ENCODE results near the gene ETV7.
"Not testable (repeated sequence)": the region's sequence is repeated elsewhere in the genome, so short reads cannot be mapped to it uniquely, and the experiment has no call there.

The ETV7 gene

DNA sequence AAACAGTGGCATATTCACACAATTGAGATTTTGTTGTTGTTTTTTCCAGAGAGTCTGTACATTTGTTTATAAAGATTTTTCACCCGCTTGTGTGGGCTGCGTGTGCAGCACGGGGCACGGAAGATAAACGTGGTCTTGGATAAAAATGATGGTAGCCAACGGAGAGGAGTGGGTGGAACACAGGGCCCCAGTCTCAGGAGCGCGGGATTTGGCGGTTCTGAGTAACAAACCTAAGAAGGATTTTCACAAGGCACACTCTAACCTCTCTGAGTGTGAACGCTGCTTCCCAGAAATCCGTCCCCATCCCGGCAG, 47.2 kb downstream of the ETV7 start:
- no peak for DNase-seq (ENCODE audit: low read depth in 2 of 2)

DNA sequence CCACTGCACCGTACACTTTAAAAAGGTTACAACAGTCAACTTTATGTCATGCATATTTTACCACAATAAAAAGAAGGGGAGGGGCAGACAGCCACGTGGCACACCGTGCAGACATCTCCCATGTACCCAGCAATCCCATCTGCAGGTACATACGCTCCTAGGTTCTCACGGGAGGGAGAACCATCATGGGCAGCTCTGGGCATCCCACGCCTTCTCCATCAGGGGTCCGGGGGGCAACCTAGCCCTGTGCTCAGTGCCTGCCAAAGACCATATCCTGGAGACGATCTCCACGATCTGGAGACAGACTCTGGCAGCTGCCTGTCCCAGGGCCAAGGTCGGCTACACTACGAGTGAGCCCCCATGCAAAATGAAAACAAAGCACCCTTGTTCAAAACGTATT, 48.3 kb downstream of the ETV7 start:
- DNase-seq (ENCODE audit: low read depth in 2 of 2) = no peak

DNA sequence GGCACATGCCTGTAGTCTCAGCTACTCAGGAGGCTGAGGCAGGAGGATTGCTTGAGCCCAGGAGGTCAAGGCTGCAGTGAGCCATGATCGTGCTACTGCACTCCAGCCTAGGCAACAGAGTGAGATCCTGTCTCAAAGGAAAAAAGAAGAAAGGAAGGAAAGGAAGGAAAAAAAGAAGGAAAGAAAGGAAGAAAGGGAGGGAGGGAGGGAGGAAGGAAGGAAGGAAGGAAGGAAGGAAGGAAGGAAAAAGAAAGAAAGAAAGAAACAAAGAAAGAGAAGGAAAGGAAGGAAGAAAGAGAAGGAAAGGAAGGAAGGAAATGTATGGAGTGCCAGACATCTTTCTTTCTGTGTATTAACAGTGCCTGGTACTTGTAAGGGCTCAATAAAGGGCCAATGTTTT, 49.2 kb downstream of the ETV7 start:
- DNase-seq (ENCODE audit: low read depth in 2 of 2) = not testable (repeated sequence)

DNA sequence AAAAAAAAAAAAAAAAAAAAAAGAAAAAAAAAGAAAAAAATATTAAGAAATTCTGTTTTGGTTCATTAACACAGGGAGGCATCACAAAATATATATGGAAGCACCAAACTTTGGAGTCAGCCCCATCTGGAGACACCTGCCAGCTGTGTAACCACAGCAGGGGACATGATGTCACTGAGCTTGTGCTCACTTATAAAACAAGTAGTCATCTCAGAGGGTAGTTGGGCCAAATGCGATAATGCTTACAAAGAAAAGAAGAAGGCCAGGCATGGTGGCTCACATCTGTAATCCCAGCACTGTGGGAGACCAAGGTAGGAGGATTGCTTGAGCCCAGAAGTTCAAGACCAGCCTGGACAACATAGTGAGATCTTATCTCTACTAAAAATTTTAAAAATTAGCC, 49.7 kb downstream of the ETV7 start:
- DNase-seq (ENCODE audit: low read depth in 2 of 2) = no peak

DNA sequence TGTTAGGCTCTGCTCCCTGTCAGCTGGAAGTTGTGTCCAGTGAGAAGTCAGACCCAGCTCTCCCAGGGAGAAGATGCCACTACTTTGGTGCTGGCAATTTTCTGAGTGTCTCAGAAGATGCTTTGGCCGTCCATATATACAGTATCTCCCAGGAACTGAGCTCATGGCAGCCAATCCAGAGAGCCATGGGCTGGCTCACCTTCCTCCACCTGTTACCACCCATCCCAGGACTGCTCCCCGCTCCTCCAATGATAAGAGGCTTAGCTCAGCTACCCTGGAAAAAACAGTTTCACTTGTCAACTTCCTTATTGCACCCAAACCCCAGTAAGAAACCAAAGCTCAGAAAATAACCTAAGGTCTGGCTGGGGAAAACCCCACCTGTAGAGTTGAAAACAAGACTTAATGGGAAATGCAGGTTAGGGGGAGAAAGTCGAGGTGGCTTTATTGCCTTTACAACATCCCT, 50.7 kb downstream of the ETV7 start, which contains the start of gene BNIP5:
Gene BNIP5, minus strand, starts transcription at position 110 of the 463 bp plus-strand sequence. CDS start 6,198 bp downstream, outside the sequence.
- DNase-seq (ENCODE audit: low read depth in 2 of 2) = no peak

DNA sequence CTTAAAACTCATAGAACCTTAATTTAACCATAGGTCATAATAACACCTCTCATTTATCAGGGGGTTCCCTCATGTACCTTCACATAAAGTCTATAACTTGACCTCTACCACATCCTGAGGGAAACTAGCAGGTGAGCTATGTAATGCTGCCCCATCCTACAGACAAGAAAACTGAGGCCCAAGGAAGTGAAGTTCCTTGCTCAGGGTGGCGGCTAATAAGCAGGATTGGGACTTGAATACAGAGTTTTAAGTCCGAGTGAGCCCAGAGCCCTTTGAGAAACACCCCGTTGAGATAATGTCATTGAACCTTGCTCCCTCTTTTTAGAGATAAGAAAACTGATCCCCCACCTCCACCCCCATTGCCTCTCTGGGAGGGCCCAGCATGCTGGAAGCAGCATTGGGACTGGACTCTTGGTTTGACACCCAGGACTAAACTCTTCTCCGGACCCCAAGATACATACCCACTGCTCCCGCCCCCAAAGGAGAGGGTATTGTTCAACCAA, 51.2 kb downstream of the ETV7 start:
- DNase-seq (ENCODE audit: low read depth in 2 of 2) = no peak

DNA sequence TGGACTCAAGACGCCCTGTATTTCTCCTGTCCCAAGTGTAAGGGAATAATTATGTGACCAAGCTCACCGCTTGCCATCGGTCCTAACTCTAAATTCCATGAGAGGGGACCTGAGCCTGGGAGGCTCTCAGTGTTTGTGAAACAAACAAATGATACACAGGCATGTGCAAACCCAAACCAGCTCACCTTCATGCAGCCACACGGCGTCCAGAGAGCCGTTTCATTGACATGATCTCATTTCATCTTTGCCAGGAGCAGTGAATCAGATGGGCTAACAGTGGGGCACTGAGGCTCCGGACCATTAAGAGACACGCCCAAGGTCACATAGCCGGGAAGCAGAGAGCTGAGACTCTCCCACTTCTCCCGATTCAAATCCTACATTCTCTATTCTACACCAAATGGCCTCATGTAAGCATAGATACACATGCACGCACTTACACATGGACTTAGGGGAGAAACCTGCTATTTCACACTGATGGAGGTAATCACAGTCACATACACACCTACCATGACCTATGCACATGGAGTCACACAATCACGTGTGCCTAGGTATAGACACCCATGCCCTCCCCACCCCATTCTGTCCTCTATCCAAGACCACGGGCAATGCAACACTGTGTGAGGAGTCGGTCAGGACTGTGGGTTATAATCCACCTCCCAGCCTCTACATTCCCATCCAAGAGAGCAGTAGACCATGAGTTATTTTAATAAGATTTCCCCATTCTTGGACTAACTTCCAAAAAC, 51.8 kb downstream of the ETV7 start:
- DNase-seq (ENCODE audit: low read depth in 2 of 2) = no peak

DNA sequence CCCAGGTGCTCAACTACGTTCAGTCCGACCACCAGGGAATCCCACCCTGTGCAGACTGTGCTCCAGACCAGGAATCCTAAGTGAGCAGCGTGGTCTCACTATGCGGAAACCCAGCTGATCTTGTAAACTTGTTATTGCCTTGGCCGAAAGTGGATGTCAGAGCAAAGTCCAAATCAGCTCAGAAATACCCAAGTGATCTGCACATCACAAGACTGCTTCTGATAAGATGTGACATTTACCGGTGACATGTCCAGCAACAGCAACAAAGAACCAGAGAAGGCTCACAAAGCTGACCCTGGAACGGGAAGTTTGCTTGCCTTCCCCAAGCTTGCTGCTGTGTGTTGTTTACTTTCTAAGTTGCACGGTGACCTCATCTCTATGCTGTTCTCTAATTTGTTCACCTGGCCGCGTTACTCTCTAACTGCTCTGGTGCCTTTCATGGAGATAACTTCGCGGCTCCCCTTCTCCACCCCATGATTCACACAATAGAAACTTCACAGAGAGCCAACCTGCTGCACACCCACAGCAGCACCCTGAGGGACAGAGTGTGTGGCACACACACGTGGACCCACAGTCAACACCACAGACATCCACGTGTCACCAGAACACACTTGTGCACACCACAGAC, 52.5 kb downstream of the ETV7 start:
- no peak for DNase-seq (ENCODE audit: low read depth in 2 of 2)

DNA sequence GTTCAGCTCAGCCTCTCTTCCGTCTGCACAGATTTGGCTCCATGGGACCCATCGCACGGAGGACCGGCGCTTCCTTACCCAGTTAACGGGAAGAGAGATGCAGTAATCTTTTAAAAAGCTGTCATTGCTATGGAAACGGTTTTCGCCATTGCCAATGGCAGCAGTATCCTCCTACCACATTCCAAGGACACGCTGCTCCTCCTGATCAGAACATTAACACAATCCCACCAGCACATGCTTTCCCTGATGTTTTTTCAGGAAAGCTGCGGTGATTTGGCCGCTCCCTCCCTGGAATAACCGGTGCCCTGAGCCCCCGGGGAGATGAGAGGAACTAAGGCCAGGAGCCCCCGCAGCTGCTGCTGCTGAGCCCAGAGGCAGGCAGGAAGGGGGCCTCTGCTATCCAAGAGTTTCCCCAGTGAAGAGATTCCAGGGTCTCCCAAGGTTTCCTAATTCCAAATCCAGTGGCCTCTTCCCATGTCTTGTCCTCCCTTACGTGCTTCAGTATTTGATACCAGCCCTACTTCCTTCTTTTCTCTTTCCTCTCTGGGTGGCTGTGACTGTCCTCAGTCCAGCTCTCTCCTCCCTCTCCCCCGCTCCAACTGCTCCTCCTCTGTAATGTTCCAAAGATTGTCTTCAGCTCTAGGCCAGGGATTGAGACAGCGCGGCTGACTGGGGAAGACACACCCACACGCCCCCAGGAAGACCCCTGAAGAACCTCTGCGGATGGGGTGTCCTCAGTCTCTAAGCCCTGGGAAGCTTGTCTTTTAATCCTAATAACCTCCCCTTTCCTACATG, 53.3 kb downstream of the ETV7 start:
- DNase-seq (ENCODE audit: low read depth in 2 of 2) = no peak

DNA sequence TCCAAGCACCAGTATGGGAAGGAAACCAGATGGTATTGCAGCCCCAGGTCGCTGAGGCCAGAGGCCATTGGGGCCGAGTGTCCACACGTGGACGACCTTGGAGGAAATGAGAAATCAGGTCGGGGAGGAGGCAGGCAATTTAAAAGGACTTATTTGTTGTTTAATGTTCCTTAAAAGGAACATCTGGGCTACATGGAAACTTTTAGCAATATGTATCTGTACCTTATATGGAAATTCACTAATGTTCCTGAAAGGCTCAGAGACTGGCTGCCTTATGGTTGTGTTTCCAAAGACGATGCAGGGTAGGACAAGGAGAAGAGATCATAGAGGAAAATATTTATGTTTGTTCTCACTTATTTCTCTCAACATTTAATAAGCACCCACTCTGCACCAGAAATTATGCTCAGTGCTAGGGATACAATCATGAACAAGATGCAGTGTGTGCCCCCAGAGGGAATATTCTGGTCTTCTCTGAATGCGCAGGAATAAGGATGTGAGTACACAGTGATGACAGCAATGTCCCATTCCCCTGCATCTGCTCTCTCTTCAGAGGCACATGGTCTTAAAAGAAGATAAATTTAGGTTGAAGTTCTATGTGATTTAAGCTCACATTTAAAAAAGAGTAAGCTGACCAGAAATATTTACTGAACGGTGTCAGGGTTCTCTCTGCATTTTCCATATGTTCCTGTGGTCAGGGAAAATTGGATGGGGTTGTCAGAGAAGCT, 54.1 kb downstream of the ETV7 start:
- no peak for DNase-seq (ENCODE audit: low read depth in 2 of 2)

DNA sequence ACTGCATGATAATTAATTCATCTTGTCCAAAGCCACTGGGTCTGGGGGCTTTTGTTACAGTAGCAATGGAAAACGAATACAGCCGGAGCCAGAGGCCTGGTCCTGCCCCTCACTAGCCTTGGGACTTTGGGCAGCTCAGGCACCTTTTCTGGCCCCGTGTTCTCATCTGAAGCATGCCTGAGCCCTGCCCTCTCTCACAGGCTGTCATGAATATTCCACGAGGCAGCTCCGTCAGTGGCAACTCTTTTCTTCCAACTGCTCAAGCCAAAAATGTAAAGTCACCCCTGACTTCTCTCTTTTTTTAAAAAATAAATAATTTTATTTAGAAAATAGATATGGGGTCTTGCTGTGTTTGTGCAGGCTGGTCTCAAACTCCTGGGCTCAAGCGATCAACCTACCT, 56.1 kb downstream of the ETV7 start:
- DNase-seq (ENCODE audit: low read depth in 2 of 2) = no peak

DNA sequence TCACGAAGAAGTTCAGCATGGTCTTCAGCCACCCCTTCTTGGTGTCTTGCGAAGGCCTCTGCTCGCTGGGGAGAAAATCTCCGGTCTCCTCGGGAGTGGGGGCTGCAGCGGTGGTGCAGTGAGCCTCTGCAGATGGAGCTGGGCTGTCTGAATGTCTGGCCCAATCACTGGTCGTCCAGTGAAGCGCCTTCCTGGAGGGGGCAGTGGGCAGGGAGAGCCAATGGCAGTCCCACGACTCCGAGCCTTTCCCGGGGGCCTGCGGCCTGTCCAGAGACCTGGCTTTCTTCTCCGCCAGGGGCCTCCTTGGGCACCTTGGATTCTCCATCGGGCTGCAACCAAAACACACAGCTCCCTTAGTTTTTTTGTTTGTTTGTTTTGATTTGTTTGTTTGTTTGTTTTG, 57.1 kb downstream of the ETV7 start:
- no peak for DNase-seq (ENCODE audit: low read depth in 2 of 2)

DNA sequence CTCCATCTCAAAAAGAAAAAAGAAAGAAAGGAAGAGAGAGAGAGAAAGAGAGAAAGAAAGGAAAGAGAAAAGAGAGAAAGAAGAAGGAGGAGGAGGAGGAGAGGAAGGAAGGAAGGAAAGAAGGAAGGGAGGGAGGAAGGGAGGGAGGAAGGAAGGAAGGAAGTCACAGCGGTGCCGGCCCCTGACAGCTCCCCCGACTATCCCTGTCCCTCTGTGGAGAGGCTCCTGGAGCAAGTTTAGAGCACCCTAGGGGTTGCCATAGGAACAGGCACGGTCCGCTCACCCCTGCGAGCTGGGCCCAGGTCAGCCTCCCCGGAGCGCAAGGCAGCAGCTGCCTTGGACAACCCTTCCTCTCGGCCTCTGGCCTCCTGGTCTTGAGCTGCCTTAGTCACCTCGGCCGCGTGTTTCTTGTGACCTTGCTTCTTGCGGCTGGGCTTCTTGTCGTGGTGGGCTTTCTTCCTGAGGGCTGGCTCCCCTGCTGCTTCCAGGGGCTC, 57.6 kb downstream of the ETV7 start:
- no peak for DNase-seq (ENCODE audit: low read depth in 2 of 2)

DNA sequence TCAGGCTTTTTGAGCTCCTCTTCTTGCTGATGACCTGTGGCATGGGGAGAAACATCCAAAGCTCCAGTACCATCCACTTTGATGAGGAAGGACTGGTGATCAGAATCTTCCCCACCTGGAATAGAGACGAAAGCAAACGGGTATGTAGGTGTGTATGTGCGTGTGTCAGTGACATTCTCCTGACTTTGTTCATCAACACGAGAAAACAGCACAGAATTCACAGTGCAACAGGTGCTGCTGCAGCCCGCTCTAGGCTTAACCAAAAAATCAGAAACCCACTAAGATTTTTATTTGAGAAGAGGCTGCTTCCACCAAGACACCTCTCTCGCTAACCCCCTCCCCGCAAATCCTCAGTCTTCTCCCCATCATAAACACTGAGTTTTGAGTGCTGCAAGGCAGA, 58.9 kb downstream of the ETV7 start:
- DNase-seq (ENCODE audit: low read depth in 2 of 2) = no peak

DNA sequence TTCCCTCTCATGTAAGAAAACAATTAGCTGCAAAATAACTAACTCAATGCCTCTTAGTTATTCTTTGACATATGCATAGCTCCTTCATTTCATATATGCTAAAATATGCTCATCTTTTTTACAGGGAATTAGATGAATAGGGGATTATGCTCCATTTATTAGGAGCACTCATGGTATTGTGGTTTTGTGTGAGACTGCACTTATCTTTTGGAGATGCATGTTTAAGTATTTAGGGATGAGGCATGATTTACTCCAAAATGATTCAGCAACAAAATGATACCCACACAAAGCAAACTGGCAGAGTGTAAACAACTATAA, 59.6 kb downstream of the ETV7 start:
- DNase-seq (ENCODE audit: low read depth in 2 of 2) = no peak

DNA sequence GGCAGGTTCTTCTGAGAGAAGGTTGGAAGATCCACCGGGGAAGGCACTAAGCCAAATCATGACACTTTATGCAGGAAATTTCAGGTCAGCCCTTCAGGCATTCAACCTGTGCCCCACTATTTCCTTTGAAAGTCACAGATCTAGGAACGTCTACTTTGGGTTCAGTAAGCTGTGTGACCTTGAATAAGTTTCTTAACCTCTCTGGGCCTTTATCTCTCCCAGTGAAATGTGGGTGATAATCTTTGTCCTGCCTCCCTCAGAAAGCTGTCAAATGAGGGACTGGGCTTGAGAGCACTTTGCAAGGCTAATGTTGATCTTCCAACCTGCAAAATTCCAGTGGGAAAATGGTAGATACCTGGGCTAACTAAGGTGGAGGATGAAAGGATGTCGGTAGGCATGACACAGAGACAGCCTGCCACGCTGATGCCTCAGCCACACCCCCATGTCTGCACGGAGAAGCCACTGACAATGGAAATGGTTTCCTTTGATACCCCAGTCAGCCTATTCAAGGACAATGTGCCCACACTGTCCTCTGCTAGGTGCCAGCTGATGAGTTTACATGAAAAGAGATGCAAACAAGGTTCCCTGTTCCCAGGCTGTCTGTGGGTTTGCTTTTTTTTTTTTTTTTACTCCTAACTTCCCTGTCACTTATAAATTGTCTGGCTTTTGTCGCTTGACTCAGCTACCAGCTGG, 60.1 kb downstream of the ETV7 start:
- no peak for DNase-seq (ENCODE audit: low read depth in 2 of 2)

DNA sequence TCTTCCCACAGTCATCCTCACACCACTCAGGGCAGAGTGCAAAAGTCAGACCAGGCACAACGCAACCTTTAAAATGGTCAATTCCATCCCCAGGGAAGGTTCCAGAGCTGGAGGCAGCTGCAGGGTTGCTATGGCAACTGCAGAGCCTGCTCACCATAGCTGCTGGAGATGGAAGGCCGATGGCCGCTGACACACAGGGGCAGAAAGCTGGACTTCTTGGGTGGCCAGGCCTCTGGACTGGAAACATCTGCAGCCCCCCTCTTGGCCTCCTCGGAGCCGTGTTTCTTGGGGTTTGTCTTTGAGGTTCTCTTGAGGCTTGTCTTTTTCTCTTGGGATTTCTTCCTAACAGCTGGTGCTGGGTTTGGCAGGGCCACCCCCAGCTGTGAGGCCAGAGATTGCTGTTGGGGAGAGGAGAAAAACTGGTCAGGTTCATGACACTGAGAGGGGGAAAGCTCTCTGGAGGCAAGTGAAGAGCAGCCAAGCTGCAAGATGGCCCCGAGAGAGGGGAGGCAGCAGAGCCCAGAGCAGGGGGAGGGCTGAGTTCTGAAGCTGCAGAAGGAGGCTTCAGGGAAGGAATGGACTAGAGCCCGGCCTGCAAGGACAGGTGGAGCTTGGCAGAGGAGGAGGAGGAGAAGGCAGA, 61.0 kb downstream of the ETV7 start:
- DNase-seq (ENCODE audit: low read depth in 2 of 2) = no peak

DNA sequence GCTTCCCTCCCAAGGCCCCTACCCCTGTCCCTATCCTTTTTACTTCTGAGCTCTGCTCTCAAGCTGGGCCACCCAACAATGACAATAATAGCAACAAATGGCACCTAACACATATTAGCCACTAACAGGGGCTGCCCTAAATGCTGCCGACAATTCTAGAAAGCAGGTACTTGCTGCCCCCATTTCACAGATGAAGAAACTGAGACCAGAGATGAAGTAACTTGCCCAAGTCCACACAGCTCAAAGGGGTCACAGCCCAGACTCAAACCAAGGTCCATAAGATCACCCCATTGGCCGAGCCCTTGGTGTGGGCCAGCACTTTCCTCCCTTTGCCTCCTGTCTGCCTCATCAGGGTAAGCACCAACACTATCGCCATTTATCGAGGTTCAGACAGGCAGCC, 62.8 kb downstream of the ETV7 start:
- DNase-seq (ENCODE audit: low read depth in 2 of 2) = no peak

DNA sequence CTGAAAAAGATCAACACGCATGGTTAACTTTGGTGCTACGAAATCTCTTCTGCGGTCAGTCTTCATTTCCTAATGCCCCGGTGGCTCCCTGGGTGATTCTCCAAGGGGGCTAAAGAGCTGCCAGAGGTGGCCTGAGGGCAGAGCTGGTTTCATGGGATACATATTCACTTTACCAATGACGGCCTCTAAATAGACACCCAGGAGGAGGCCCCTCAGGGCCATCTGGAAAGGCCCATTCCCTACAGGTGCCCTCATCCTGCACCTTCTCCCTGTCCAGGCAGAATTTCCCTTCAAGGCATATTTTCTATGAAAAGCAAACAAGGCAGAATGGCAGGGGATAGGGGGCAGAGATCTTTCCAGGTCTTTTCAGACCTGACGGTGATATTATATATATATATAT, 63.3 kb downstream of the ETV7 start:
- DNase-seq (ENCODE audit: low read depth in 2 of 2) = no peak

DNA sequence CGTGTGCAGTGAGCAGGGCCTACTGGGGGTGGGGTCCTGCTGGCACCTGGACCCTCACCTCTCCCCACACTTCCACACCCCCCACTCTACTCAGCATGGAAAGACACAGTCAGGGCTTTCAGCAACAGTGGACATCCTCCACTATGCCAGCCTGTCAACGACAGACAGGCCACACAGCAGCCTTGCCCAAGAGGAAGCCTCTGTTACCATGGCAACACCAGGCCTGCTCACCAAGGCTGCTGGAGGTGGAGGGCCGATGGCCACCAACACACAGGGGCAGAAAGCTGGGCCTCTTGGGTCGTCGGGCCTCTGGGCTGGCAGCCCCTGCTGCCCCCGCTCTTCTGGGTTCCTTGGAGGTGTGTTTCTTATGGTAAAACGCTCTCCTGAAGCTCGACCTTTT, 64.4 kb downstream of the ETV7 start:
- DNase-seq (ENCODE audit: low read depth in 2 of 2) = no peak

DNA sequence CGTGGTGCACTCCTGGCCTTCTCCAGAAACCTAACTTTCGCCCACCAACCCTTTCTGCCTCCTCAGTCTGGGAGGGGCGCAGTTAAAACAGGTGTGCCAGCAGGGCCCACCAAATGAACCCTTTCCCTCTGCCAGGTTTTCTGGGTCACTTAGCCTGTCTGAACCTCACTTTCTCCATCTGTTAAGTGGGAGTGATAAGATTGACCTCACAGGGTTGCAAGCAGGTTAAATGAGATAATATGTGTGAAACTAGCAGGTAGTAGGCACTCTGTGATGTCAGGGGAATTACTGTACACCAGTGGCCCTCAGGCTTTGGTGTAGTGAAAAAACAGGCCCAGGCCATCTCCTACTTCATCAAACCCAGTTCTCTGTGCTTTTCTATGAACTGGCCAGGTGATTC, 64.9 kb downstream of the ETV7 start:
- DNase-seq (ENCODE audit: low read depth in 2 of 2) = no peak

All from stimulated activated CD8-positive, alpha-beta memory T cell treated with anti-CD3 and anti-CD28 coated beads, Interleukin-15, amount 100 ng/mL, for 48 hours (primary cell).